Measurements from ENCODE around the gene CAMK1. TPM values are rescaled to one million over a fixed set of nuclear protein-coding genes. Genes with fewer than 3 reads are reported as not detected.

Gene CAMK1
- total and polyA plus RNA-seq, 7 donors: 3.9 to 7.2 (median 5.5) TPM

DNA sequence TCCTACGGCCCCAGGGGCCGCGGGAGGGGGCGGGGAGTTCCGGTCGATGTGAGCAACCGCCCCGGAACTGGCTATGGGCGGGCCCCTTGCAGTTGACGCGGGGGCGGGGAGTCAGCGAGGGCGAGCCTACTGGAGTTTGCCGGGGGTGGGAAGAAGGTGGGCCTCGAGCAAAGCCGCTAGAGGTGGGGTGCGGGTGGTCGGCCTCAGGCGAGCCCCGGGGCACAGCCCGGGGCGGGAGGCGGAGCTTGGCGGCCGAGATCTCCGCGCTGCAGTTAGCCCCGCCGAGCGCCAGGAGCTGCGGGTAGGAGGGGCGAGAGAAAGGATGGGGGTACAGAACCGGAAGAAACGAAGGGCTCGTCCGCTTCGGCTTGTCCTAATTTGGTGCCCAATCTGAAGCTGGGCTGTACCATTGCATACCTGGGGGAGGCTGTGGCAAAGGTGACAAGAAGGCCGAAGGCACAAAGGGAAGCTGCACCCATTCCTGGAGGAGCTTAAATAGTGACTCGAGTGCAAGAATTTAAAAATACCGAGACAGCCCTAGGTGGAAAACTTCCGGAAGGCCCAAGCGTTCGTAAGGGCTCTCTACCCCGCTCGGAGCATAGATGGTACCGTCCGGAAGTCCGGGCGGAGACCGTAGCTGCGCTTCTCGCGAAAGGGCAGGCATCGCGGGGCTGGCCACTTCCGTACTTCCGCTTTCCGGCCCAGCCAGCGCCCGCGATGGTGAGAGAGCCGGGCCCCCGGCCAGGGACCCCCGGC lies 22.8 kb upstream of the CAMK1 start, which contains the start of the genes ARPC4 and TADA3:
Gene ARPC4 (plus strand): TSS at position 678 of the 756 bp plus-strand sequence. CDS start 40 bp downstream, at position 718.
Gene TADA3 (minus strand): TSS at position 69 of the 756 bp plus-strand sequence. CDS start 1,007 bp downstream, outside the sequence.
- peaks cover 24% of the 10 kb centered on the region for H3K4me1 ChIP-seq
- no peaks in the 10 kb centered on the region for H3K27me3 ChIP-seq (ENCODE audit: insufficient read depth in 3 of 3, low read length in 2 of 3)
- ATAC-seq (peak; percentile 93 to 94 (median 94)), DNase-seq (peak; percentile 94 to 96)
- WGBS, 3 donors: 1% methylated on average over 61 to 65 of the region's 65 CpGs
- peak within 1 kb of the TSS; percentile 87 for H3K4me3 ChIP-seq
- peak within 1 kb of the TSS; percentile 95 for H3K27ac ChIP-seq
- TF ChIP-seq CTCF (IDR thresholded peaks at IDR 0.05): no peak
- H3K9me3 ChIP-seq: no peaks in the 10 kb centered on the region
- intact Hi-C loops (cut with DNase I): no loop called here
- H3K36me3 ChIP-seq (ENCODE audit: insufficient read depth in 1 of 2, low read depth in 1 of 2): peaks cover 5 to 59% of the 10 kb centered on the region in 2 donors

- no peak for TF ChIP-seq CTCF (IDR thresholded peaks at IDR 0.05)
- DNase-seq (no peak), ATAC-seq (no peak)
- H3K9me3 ChIP-seq: no peaks in the 10 kb centered on the region
- peaks cover 24% of the 10 kb centered on the region for H3K4me1 ChIP-seq
- 14 to 16% (median 16%) methylated on average over 14 of the region's 14 CpGs for WGBS, 3 donors
- H3K27me3 ChIP-seq (ENCODE audit: insufficient read depth in 3 of 3, low read length in 2 of 3): no peaks in the 10 kb centered on the region
- H3K36me3 ChIP-seq (ENCODE audit: insufficient read depth in 1 of 2, low read depth in 1 of 2): peaks cover 5 to 59% of the 10 kb centered on the region in 2 donors
- H3K27ac ChIP-seq: peak overlapping the region; percentile 95
- intact Hi-C loops (cut with DNase I): no loop called here
- peak overlapping the region; percentile 87 for H3K4me3 ChIP-seq
Measured at GRCh38 chr3:9791790-9792404, 22.1 kb upstream of the CAMK1 start.

DNA sequence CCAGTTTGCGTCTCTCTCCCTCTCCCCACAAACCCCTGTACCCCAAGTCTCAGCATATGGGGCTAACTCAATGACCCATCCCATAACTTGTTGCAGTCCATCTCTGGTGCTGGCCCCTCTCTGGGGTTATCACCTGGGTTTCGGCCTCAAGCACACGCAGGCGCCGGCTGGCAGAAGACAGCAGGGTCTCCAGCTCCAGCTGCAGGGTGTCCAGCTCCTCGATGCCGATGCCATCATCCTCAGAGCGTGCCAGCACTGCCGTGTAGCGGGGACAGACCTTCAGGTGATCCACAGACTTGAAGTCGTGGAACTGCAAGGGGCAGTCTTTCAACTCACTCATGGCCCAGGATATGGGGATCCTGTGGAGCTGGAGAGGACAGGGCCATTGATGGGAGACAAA lies 21.4 kb upstream of the CAMK1 start:
- Histone ChIP-seq H3K4me3 (no peak overlapping the region), H3K27ac (peak overlapping the region; percentile 95), H3K4me1 (peaks cover 24% of the 10 kb centered on the region), H3K9me3 (no peaks in the 10 kb centered on the region), H3K36me3 (ENCODE audit: insufficient read depth in 1 of 2, low read depth in 1 of 2) (peaks cover 8 to 65% of the 10 kb centered on the region in 2 donors), H3K27me3 (ENCODE audit: insufficient read depth in 3 of 3, low read length in 2 of 3) (no peaks in the 10 kb centered on the region)
- no peak for TF ChIP-seq CTCF (IDR thresholded peaks at IDR 0.05)
- DNase-seq (no peak), ATAC-seq (no peak)
- 79 to 81% (median 81%) methylated on average over 11 of the region's 11 CpGs for WGBS, 3 donors
- intact Hi-C loops (cut with DNase I): no loop called here

GRCh38 chr3:9787714-9788113 lies 18.0 kb upstream of the CAMK1 start:
- no peaks in the 10 kb centered on the region for H3K9me3 ChIP-seq
- 76 to 83% (median 77%) methylated on average over 6 of the region's 6 CpGs for WGBS, 3 donors
- DNase-seq (no peak), ATAC-seq (no peak)
- H3K4me1 ChIP-seq: peaks cover 12% of the 10 kb centered on the region
- H3K27me3 ChIP-seq (ENCODE audit: insufficient read depth in 3 of 3, low read length in 2 of 3): no peaks in the 10 kb centered on the region
- peaks cover 16 to 82% of the 10 kb centered on the region in 2 donors for H3K36me3 ChIP-seq (ENCODE audit: insufficient read depth in 1 of 2, low read depth in 1 of 2)
- intact Hi-C loops (cut with DNase I): loop anchor here in 1 of 2 donors (5.0 kb wide), 1 partner anchor 35 kb away; no protein-coding TSS in a partner anchor
- no peak overlapping the region for H3K27ac ChIP-seq
- H3K4me3 ChIP-seq: no peak overlapping the region
- TF ChIP-seq CTCF (IDR thresholded peaks at IDR 0.05): no peak

Measured in psoas muscle (tissue), 8 donors.